HepG2 (cell line): ENCODE results near the gene DRC7. TPM values are rescaled to one million over a fixed set of nuclear protein-coding genes. Genes with fewer than 3 reads are reported as not detected.

Experiments
- ATAC-seq: fragments of 200-7000 bp; cut with Tn5 transposase; 3 replicates; pipeline ENCODE4 v1.9.1; 2020; ENCODE audit warnings: mild to moderate bottlenecking, moderate library complexity
- BruUV-seq: library from RNA; stranded (reverse); fragments of 400-500 nt; replicated peaks from 2 replicates; lab custom pipeline; 2021; lab: Mats Ljungman, UMichigan
- CTCF ChIA-PET: fragments of 300-600 bp; formaldehyde crosslinking; extraction: SDS; loops from one replicate; lab custom pipeline; 2021; ENCODE audit warnings: low total read pairs, inconsistent platforms, low intra/inter-chr PET ratio; lab: Yijun Ruan, JAX
- POLR2A ChIA-PET: fragments of 350-600 bp; sonication (Branson Sonifier 250); formaldehyde crosslinking; loops from one replicate; lab custom pipeline; 2020; ENCODE audit warnings: antibody characterized with exemption, inconsistent platforms; lab: Yijun Ruan, JAX
- DNase-seq: peaks from one replicate; pipeline ENCODE4 v3.0.0-alpha.2; 2015; ENCODE audit warnings: low spot score
- FAIRE-seq: peaks from 3 replicates; lab custom pipeline; 2011; peaks lifted over from hg19 to GRCh38; lab: Jason Lieb, UNC
- H2AFZ ChIP-seq: one replicate; pipeline ENCODE4 v1.6.1; 2011; ENCODE audit warnings: low read length, inconsistent platforms
- H3K27ac ChIP-seq: fragments of 300-600 bp; 3 replicates; pipeline ENCODE4 v1.8.0; 2011; ENCODE audit warnings: mixed run types, mild to moderate bottlenecking, mixed read lengths, low read length, inconsistent platforms; ENCODE audit not compliant: insufficient read depth; ENCODE audit errors: extremely low read length
- H3K27me3 ChIP-seq, 2 experiments: fragments of 200-600 bp in 1 of 2; 2 replicates in 1 of 2; 3 replicates in 1 of 2; pipeline versions ENCODE4 v1.6.0 to v1.8.0; 2011; ENCODE audit warnings: low read length in 2 of 2, mild to moderate bottlenecking in 2 of 2, moderate library complexity in 2 of 2, inconsistent platforms in 1 of 2; ENCODE audit not compliant: insufficient read depth in 2 of 2, control insufficient read depth in 1 of 2
- H3K36me3 ChIP-seq, 2 experiments: fragments of 200-600 bp in 1 of 2; replicated peaks in 1 of 2; 2 replicates in 1 of 2; 3 replicates in 1 of 2; pipeline versions ENCODE4 v1.5.1 to v1.8.0; 2011; ENCODE audit warnings: low read length in 2 of 2, inconsistent platforms in 1 of 2; ENCODE audit not compliant: insufficient read depth in 2 of 2, control insufficient read depth in 1 of 2
- H3K4me1 ChIP-seq: 2 replicates; pipeline ENCODE4 v1.5.1; 2012; ENCODE audit warnings: low read length, inconsistent platforms; ENCODE audit not compliant: insufficient read depth
- H3K4me2 ChIP-seq: 2 replicates; pipeline ENCODE4 v1.6.0; 2011; ENCODE audit warnings: low read depth, low read length, inconsistent platforms
- H3K4me3 ChIP-seq, 3 experiments: fragments of 200-600 bp in 1 of 3; sonication (generic), shearing (Covaris generic) in 1 of 3; replicated peaks in 1 of 3; 2 replicates each; pipeline ENCODE4 v1.5.1; 2011 to 2016; ENCODE audit warnings: low read length in 3 of 3, inconsistent platforms in 2 of 3, low read depth in 2 of 3, mild to moderate bottlenecking in 2 of 3, control low read depth in 1 of 3, mixed read lengths in 1 of 3; ENCODE audit not compliant: insufficient read depth in 1 of 3
- H3K79me2 ChIP-seq: one replicate; pipeline ENCODE4 v1.6.1; 2011; ENCODE audit warnings: low read length, inconsistent platforms; ENCODE audit not compliant: insufficient read depth
- H3K9ac ChIP-seq: 2 replicates; pipeline ENCODE4 v1.6.0; 2011; ENCODE audit warnings: mild to moderate bottlenecking, low read depth, low read length, inconsistent platforms; ENCODE audit not compliant: insufficient read depth
- H3K9me3 ChIP-seq: 2 replicates; pipeline ENCODE4 v1.5.1; 2012; ENCODE audit warnings: mild to moderate bottlenecking, low read length
- H4K20me1 ChIP-seq: 2 replicates; pipeline ENCODE4 v1.6.0; 2011; ENCODE audit warnings: inconsistent platforms, mild to moderate bottlenecking, low read length, moderate library complexity; ENCODE audit not compliant: insufficient read depth
- GFI1 ChIP-seq: sonication (generic); formaldehyde crosslinking; IDR thresholded peaks from 2 replicates; pipeline ENCODE4 v1.5.0; 2020; ENCODE audit warnings: missing genetic modification reagents, mild to moderate bottlenecking, borderline replicate concordance
- KAT7 ChIP-seq: IDR thresholded peaks from 2 replicates; pipeline ENCODE4 v1.6.1; 2018; ENCODE audit warnings: borderline replicate concordance, missing compliant biosample characterization
- NKX3-1 ChIP-seq: sonication (generic); formaldehyde crosslinking; IDR thresholded peaks from 2 replicates; pipeline ENCODE4 v1.5.0; 2020; ENCODE audit warnings: missing genetic modification reagents
- PAF1 ChIP-seq: IDR thresholded peaks from 2 replicates; pipeline ENCODE4 v1.6.1; 2016; ENCODE audit warnings: missing genetic modification reagents, missing compliant biosample characterization
- PHB2 ChIP-seq: fragments of 450-650 bp; IDR thresholded peaks from 2 replicates; pipeline ENCODE4 v1.6.1; 2018; ENCODE audit not compliant: partially characterized antibody
- SATB2 ChIP-seq: sonication (generic); formaldehyde crosslinking; IDR thresholded peaks from 2 replicates; pipeline ENCODE4 v1.5.0; 2020; ENCODE audit warnings: missing genetic modification reagents
- SIN3A ChIP-seq: IDR thresholded peaks from 2 replicates; pipeline ENCODE4 v1.6.1; 2011; ENCODE audit warnings: low read depth, mild to moderate bottlenecking, control low read depth, low read length, borderline replicate concordance
- SOX5 ChIP-seq: IDR thresholded peaks from 2 replicates; pipeline ENCODE4 v1.6.1; 2016; ENCODE audit warnings: borderline replicate concordance
- SP1 ChIP-seq, 2 experiments: fragments of 450-650 bp in 1 of 2; sonication (generic) in 1 of 2; formaldehyde crosslinking in 1 of 2; IDR thresholded peaks; 2 replicates each; pipeline versions ENCODE4 v1.4.0 to v1.6.1; 2016 to 2020; ENCODE audit warnings: missing genetic modification reagents in 1 of 2
- ZFP90 ChIP-seq: sonication (generic); formaldehyde crosslinking; IDR thresholded peaks from 2 replicates; pipeline ENCODE4 v1.8.0; 2022; ENCODE audit warnings: missing genetic modification reagents, mild to moderate bottlenecking, inconsistent platforms, borderline replicate concordance
- ZNF263 ChIP-seq: sonication (generic); formaldehyde crosslinking; IDR thresholded peaks from 2 replicates; pipeline ENCODE4 v1.4.0; 2020; ENCODE audit warnings: missing genetic modification reagents
- ZNF333 ChIP-seq: sonication (generic); formaldehyde crosslinking; IDR thresholded peaks from 2 replicates; pipeline ENCODE4 v1.4.0; 2020; ENCODE audit warnings: mild to moderate bottlenecking, missing genetic modification reagents, borderline replicate concordance
- ZNF335 ChIP-seq: sonication (generic); formaldehyde crosslinking; IDR thresholded peaks from 2 replicates; pipeline ENCODE4 v1.4.0; 2020; ENCODE audit warnings: missing genetic modification reagents
- ZNF543 ChIP-seq: sonication (generic); formaldehyde crosslinking; IDR thresholded peaks from 2 replicates; pipeline ENCODE4 v1.4.0; 2020; ENCODE audit warnings: mild to moderate bottlenecking, missing genetic modification reagents
- ZNF567 ChIP-seq: sonication (generic); formaldehyde crosslinking; IDR thresholded peaks from 2 replicates; pipeline ENCODE4 v1.8.1; 2023; ENCODE audit warnings: mild to moderate bottlenecking, missing genetic modification reagents, borderline replicate concordance
- ZNF580 ChIP-seq: IDR thresholded peaks from 2 replicates; pipeline ENCODE4 v1.6.1; 2016; ENCODE audit warnings: low read depth, borderline replicate concordance
- ZNF737 ChIP-seq: sonication (generic); formaldehyde crosslinking; IDR thresholded peaks from 2 replicates; pipeline ENCODE4 v1.5.0; 2020; ENCODE audit warnings: missing genetic modification reagents, mild to moderate bottlenecking, borderline replicate concordance
- ZNF781 ChIP-seq: sonication (generic); formaldehyde crosslinking; IDR thresholded peaks from 2 replicates; pipeline ENCODE4 v1.5.1; 2020; ENCODE audit warnings: borderline replicate concordance, mild to moderate bottlenecking, missing genetic modification reagents; ENCODE audit errors: not compliant biosample characterization
- ZNF841 ChIP-seq: sonication (generic); formaldehyde crosslinking; IDR thresholded peaks from 2 replicates; pipeline ENCODE4 v1.8.1; 2023; ENCODE audit warnings: missing genetic modification reagents, borderline replicate concordance
- WGBS: methylation state at CpG from one replicate; pipeline ENCODE4 v1.1.6; 2017; ENCODE audit warnings: low lambda C conversion rate; 5-methylcytosine and 5-hydroxymethylcytosine counted together
- in situ Hi-C: cut with HindIII; loops from 2 replicates; pipeline ENCODE4 v1.10.0; 2017; ENCODE audit warnings: low pct_unique_long_range_greater_than_20kb; ENCODE audit not compliant: extremely low pct_ligation_motif_present
- intact Hi-C: fragments of 100-400 bp; cut with micrococcal nuclease; formaldehyde crosslinking; loops from one replicate; pipeline ENCODE4 v1.10.0; 2022; ENCODE audit not compliant: unreplicated experiment
- polyA plus RNA-seq, 8 experiments: library from polyadenylated mRNA; depleted of rRNA in 3 of 8; stranded (reverse) in 7 of 8; unstranded in 1 of 8; fragments of >200 nt; fragmentation: Illumina TruSeq in 4 of 8; extraction: Trizol in 4 of 8; gene quantifications; 2 replicates each; pipeline versions ENCODE4 v1.2.1 to v1.2.3, GENCODE V29; 2011 to 2016; ENCODE audit warnings: low read depth in 4 of 8, missing spikeins in 1 of 8, mixed read lengths in 1 of 8; ENCODE audit not compliant: insufficient read depth in 1 of 8
- total RNA-seq, 5 experiments: library from RNA; depleted of rRNA; stranded (reverse); fragments of >200 nt; fragmentation: Illumina TruSeq; extraction: Trizol; gene quantifications; 2 replicates each; pipeline ENCODE4 v1.2.3, GENCODE V29; 2016; ENCODE audit warnings: low read depth in 1 of 5
- TF ChIP-seq, protein P1 (sequence below): sonication (generic); formaldehyde crosslinking; IDR thresholded peaks from 2 replicates; pipeline ENCODE4 v1.5.0; 2020; ENCODE audit warnings: missing genetic modification reagents, mild to moderate bottlenecking, borderline replicate concordance
- TF ChIP-seq, protein P2 (sequence below): sonication (generic); formaldehyde crosslinking; IDR thresholded peaks from 2 replicates; pipeline ENCODE4 v1.8.0; 2023; ENCODE audit warnings: mild to moderate bottlenecking, missing genetic modification reagents

Gene DRC7
- total and polyA plus RNA-seq, 2 of the 13 experiments (the other 11 are each of a cell fraction or from before 2014, with no cell fraction given): 2.7 to 3.4 TPM

DNA sequence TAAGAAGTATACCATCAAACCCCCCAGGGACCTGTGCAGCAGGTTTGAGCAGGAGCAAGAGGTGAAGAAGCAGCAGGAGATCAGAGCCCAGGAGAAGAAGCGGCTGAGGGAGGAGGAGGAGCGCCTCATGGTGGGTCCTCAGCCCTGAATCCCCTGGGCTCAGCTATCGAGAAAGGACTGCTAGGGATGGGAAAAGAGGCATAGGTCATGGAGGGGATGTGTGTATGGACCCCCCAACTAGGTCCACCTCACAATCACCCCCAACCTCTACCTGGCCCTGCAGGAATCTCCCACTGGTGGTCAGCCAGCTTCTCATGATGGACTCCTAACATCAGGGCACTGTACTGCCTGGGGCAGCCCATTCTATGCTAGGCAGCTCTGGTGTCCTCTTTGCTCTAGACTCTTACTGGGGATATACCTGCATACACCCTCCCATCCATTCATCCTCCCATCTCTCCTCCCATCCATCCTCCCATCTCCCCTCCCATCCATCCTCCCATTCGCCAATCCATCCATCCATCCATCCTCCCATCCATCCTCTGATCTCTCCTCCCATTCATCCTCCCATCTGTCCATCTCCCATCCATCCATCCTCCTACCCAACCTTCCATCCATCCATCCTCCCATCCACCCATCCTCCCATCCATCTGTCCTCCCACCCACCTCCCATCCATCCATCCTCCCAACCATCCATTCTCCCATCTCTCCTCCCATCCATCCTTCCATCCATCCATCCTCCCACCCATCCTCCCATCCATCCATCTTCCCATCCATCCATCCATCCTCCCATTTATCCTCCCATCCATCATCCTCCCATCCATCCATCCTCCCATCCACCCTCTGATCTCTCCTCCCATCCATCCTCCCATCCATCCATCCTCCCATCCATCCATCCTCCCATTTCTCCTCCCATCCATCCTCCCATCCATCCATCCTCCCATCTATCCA is 10.6 kb downstream of the DRC7 start:
- H3K9me3 ChIP-seq: no peaks in the 10 kb centered on the region
- in situ Hi-C loops: no loop called here
- H3K79me2 ChIP-seq: no peaks in the 10 kb centered on the region
- peaks cover 72% of the 10 kb centered on the region for H3K4me1 ChIP-seq
- FAIRE-seq (no peak), DNase-seq (no peak), ATAC-seq (peak; percentile 1; the same call in 1 of the 3 replicates)
- peak overlapping the region; percentile 11 to 58 (median 52) for H3K4me3 ChIP-seq
- no peaks in the 10 kb centered on the region for H4K20me1 ChIP-seq
- H2AFZ ChIP-seq: no peak overlapping the region
- peak overlapping the region; percentile 92 for H3K27ac ChIP-seq
- intact Hi-C loops: loop anchor here (1.0 to 2.0 kb wide), 2 partner anchors 15 to 44 kb away; no protein-coding TSS in a partner anchor
- POLR2A ChIA-PET: interaction anchor here (1.1 to 2.8 kb wide), 8 partner anchors 11 to 319 kb away, joined by 3 to 42 read pairs (median 10); partner anchors contain the start of genes ADGRG3, DRC7 and KATNB1
- no TSS peak for BruUV-seq
- no peaks in the 10 kb centered on the region for H3K36me3 ChIP-seq
- CTCF ChIA-PET: interaction anchor here (0.8 kb wide), 1 partner anchor 56 kb away, joined by 4 read pairs; no protein-coding TSS in a partner anchor
- H3K27me3 ChIP-seq: no peaks in the 10 kb centered on the region
- H3K9ac ChIP-seq: peak overlapping the region; percentile 68
- 32% methylated on average over 4 of the region's 4 CpGs for WGBS
- H3K4me2 ChIP-seq: peak overlapping the region; percentile 94
- TF ChIP-seq, protein P1, sequence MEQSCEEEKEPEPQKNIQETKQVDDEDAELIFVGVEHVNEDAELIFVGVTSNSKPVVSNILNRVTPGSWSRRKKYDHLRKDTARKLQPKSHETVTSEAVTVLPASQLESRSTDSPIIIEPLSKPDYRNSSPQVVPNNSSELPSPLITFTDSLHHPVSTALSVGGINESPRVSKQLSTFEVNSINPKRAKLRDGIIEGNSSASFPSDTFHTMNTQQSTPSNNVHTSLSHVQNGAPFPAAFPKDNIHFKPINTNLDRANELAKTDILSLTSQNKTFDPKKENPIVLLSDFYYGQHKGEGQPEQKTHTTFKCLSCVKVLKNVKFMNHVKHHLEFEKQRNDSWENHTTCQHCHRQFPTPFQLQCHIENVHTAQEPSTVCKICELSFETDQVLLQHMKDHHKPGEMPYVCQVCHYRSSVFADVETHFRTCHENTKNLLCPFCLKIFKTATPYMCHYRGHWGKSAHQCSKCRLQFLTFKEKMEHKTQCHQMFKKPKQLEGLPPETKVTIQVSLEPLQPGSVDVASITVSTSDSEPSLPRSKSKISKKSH: no peak
- TF ChIP-seq ZNF333 (CRISPR knock-in tag): peak; percentile 78; the same call in 1 of the 2 replicates
- TF ChIP-seq SP1 (IDR thresholded peaks at IDR 0.05): 0 out of 2 replicates have a peak, but pooled peaks have one; percentile 8
- no peak for TF ChIP-seq SP1 (CRISPR knock-in tag; IDR thresholded peaks at IDR 0.05)
- TF ChIP-seq ZNF263: peak; percentile 71
- TF ChIP-seq ZNF543 (CRISPR knock-in tag): no peak
- TF ChIP-seq KAT7: no peak
- TF ChIP-seq ZNF737 (CRISPR knock-in tag): no peak
- TF ChIP-seq, protein P2, sequence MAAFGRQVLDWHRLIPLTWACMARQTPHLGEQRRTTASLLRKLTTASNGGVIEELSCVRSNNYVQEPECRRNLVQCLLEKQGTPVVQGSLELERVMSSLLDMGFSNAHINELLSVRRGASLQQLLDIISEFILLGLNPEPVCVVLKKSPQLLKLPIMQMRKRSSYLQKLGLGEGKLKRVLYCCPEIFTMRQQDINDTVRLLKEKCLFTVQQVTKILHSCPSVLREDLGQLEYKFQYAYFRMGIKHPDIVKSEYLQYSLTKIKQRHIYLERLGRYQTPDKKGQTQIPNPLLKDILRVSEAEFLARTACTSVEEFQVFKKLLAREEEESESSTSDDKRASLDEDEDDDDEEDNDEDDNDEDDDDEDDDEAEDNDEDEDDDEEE (CRISPR knock-in tag): no peak
- no peak for TF ChIP-seq ZNF781 (CRISPR knock-in tag)
- no peak for TF ChIP-seq GFI1 (CRISPR knock-in tag)
- TF ChIP-seq ZNF567 (CRISPR knock-in tag): no peak
- no peak for TF ChIP-seq ZNF841 (CRISPR knock-in tag)
- TF ChIP-seq SATB2 (CRISPR knock-in tag): no peak
- no peak for TF ChIP-seq ZNF335
- TF ChIP-seq SIN3A: no peak
- TF ChIP-seq PHB2: no peak
- no peak for TF ChIP-seq ZNF580 (CRISPR knock-in tag)
- TF ChIP-seq ZFP90 (CRISPR knock-in tag): 0 out of 2 replicates have a peak, but pooled peaks have one; percentile 8
- TF ChIP-seq NKX3-1 (CRISPR knock-in tag): no peak
- no peak for TF ChIP-seq SOX5 (CRISPR knock-in tag)
- no peak for TF ChIP-seq PAF1
